SU-DHL-6 (cell line): ENCODE data around the gene MRPL2.

Experiments
- H2AFZ ChIP-seq: fragments of 200-600 bp; sonication (generic); 2 replicates; pipeline ENCODE4 v1.6.1; 2014; ENCODE audit warnings: low read depth, mild to moderate bottlenecking, moderate library complexity, mixed read lengths, antibody characterized with exemption, low read length; ENCODE audit not compliant: severe bottlenecking
- H3F3A ChIP-seq: fragments of 200-600 bp; shearing (Covaris generic); 2 replicates; pipeline ENCODE4 v1.6.0; 2016; ENCODE audit warnings: antibody characterized with exemption, mild to moderate bottlenecking; ENCODE audit not compliant: insufficient read depth
- H3K27ac ChIP-seq: fragments of 200-600 bp; sonication (generic); 2 replicates; pipeline ENCODE4 v1.5.1; 2016; ENCODE audit warnings: low read depth, mild to moderate bottlenecking, low read length, moderate library complexity, mixed read lengths
- H3K27me3 ChIP-seq: fragments of 200-600 bp; sonication (generic), shearing (Covaris generic); 2 replicates; pipeline ENCODE4 v1.6.0; 2014; ENCODE audit warnings: mild to moderate bottlenecking, low read length
- H3K36me3 ChIP-seq: fragments of 200-600 bp; sonication (generic); 2 replicates; pipeline ENCODE4 v1.6.1; 2014; ENCODE audit warnings: mild to moderate bottlenecking, low read length, mixed read lengths
- H3K4me2 ChIP-seq: fragments of 300-600, 200-600 bp; shearing (Covaris generic), sonication (generic); 2 replicates; pipeline ENCODE4 v1.6.0; 2014; ENCODE audit warnings: low read length, low read depth, mild to moderate bottlenecking; ENCODE audit not compliant: poor library complexity, severe bottlenecking
- H3K4me3 ChIP-seq: fragments of 200-600 bp; sonication (generic); 2 replicates; pipeline ENCODE4 v1.5.1; 2014; ENCODE audit warnings: antibody characterized with exemption, low read length, mild to moderate bottlenecking, mixed read lengths; ENCODE audit not compliant: insufficient read depth, poor library complexity, severe bottlenecking
- H3K79me2 ChIP-seq: fragments of 200-600 bp; sonication (generic); 2 replicates; pipeline ENCODE4 v1.6.1; 2014; ENCODE audit warnings: mild to moderate bottlenecking, low read length, moderate library complexity; ENCODE audit not compliant: insufficient read depth
- H3K9ac ChIP-seq: fragments of 200-600 bp; sonication (generic); 2 replicates; pipeline ENCODE4 v1.7.0; 2014; ENCODE audit warnings: mild to moderate bottlenecking, low read length
- H3K9me2 ChIP-seq: fragments of 200-600 bp; sonication (generic); replicated peaks from 2 replicates; pipeline ENCODE4 v1.6.1; 2014; ENCODE audit warnings: low read length; ENCODE audit not compliant: insufficient read depth
- H3K9me3 ChIP-seq: fragments of 200-600 bp; sonication (generic); 2 replicates; pipeline ENCODE4 v1.6.1; 2014; ENCODE audit warnings: low read length, mixed read lengths; ENCODE audit not compliant: insufficient read depth
- H4K20me1 ChIP-seq: fragments of 200-600 bp; sonication (generic); 2 replicates; pipeline ENCODE4 v1.6.1; 2014; ENCODE audit warnings: low read depth, mild to moderate bottlenecking, antibody characterized with exemption, low read length, moderate library complexity, mixed read lengths
- EZH2phosphoT487 ChIP-seq: fragments of 200-600 bp; sonication (generic), shearing (Covaris generic); conservative IDR thresholded peaks from 2 replicates; pipeline ENCODE4 v1.6.1; 2018; ENCODE audit warnings: mild to moderate bottlenecking, antibody characterized with exemption, low read length, moderate library complexity, mixed read lengths
- TF ChIP-seq, protein P1 (sequence below): fragments of 200-600 bp; sonication (generic); IDR thresholded peaks from one replicate; pipeline ENCODE4 v1.5.1; 2017; ENCODE audit warnings: antibody characterized with exemption, mild to moderate bottlenecking, low read length, moderate library complexity; ENCODE audit not compliant: insufficient read depth, poor library complexity, severe bottlenecking

MRPL2 gene

GRCh38 chr6:43040542-43041257 is 18.5 kb downstream of the MRPL2 start:
- Histone ChIP-seq H3K9ac (no peak overlapping the region), H3K36me3 (no peaks in the 10 kb centered on the region), H3K27me3 (no peaks in the 10 kb centered on the region), H3K9me2 (no peaks in the 10 kb centered on the region), H3K9me3 (no peaks in the 10 kb centered on the region), H2AFZ (no peak overlapping the region), H4K20me1 (no peaks in the 10 kb centered on the region), H3K27ac (no peak overlapping the region), H3K79me2 (no peaks in the 10 kb centered on the region), H3K4me3 (no peak overlapping the region), H3K4me2 (no peak overlapping the region), H3F3A (no peaks in the 10 kb centered on the region)
- TF ChIP-seq, protein P1, sequence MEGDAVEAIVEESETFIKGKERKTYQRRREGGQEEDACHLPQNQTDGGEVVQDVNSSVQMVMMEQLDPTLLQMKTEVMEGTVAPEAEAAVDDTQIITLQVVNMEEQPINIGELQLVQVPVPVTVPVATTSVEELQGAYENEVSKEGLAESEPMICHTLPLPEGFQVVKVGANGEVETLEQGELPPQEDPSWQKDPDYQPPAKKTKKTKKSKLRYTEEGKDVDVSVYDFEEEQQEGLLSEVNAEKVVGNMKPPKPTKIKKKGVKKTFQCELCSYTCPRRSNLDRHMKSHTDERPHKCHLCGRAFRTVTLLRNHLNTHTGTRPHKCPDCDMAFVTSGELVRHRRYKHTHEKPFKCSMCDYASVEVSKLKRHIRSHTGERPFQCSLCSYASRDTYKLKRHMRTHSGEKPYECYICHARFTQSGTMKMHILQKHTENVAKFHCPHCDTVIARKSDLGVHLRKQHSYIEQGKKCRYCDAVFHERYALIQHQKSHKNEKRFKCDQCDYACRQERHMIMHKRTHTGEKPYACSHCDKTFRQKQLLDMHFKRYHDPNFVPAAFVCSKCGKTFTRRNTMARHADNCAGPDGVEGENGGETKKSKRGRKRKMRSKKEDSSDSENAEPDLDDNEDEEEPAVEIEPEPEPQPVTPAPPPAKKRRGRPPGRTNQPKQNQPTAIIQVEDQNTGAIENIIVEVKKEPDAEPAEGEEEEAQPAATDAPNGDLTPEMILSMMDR, result no peak
- TF ChIP-seq EZH2phosphoT487, result no peak

DNA sequence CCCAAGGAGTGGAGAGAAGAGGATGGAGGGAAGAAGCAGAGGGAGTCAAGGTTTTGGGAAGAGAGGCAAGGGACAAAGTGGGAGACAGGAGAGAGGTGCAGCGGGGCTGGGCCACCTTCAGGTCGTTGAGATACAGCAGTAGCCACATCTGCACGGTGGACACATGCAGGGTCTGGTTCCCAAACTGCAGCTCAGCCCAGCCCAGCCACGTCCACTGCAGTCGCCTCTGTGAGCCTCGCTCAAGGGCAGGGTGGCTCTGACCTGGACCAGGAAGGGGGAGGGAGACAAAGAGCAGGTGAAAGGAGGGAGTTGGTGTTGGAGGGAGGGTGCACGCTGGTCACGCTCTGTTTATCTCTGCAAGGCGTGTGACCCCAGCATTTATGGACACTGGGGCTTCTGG is 20.5 kb downstream of the MRPL2 start:
- Histone ChIP-seq H3F3A (0 out of 2 replicates have a peak, but pooled peaks cover 2% of the 10 kb centered on the region), H3K36me3 (peaks cover 2% of the 10 kb centered on the region; the same call in 1 of the 2 replicates), H2AFZ (no peak overlapping the region), H3K4me3 (no peak overlapping the region), H3K79me2 (no peaks in the 10 kb centered on the region), H3K27ac (no peak overlapping the region), H3K9me2 (no peaks in the 10 kb centered on the region), H4K20me1 (no peaks in the 10 kb centered on the region), H3K4me2 (no peak overlapping the region), H3K9ac (no peak overlapping the region), H3K27me3 (no peaks in the 10 kb centered on the region), H3K9me3 (no peaks in the 10 kb centered on the region)
- TF ChIP-seq, protein P1, result no peak
- no peak for TF ChIP-seq EZH2phosphoT487

DNA sequence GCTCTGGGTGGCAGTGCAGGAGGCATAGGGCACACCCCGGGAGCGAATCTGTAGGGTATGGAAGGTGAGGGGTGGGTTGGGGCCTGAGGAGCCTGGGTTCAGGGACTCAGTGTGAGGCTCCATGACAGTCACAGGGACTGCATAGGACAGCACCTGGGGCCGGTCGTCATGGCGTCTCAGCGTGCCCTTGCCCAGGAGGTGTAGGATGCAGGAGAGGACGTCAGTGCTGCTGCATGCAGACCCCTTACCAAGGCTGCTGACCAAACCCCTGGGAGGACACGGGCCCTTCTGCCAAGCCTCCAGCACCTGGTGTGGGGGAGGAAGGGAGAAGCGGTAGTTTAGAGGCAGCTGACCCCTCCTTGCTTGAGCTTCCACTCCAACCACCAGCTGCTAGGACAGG is 21.5 kb downstream of the MRPL2 start:
- no peaks in the 10 kb centered on the region for H3K9me3 ChIP-seq
- H3K79me2 ChIP-seq, result no peaks in the 10 kb centered on the region
- no peaks in the 10 kb centered on the region for H3K9me2 ChIP-seq
- H3K4me3 ChIP-seq, result no peak overlapping the region
- H3K36me3 ChIP-seq, result peaks cover 4% of the 10 kb centered on the region; the same call in 1 of the 2 replicates
- no peak overlapping the region for H3K9ac ChIP-seq
- no peaks in the 10 kb centered on the region for H4K20me1 ChIP-seq
- no peak overlapping the region for H2AFZ ChIP-seq
- TF ChIP-seq EZH2phosphoT487, result no peak
- TF ChIP-seq, protein P1, result no peak
- peaks cover 6% of the 10 kb centered on the region; the same call in 1 of the 2 replicates for H3F3A ChIP-seq
- H3K27ac ChIP-seq, result no peak overlapping the region
- H3K27me3 ChIP-seq, result no peaks in the 10 kb centered on the region
- no peak overlapping the region for H3K4me2 ChIP-seq
